Retina (tissue), 1 donor: Measurements from ENCODE around the gene HS1BP3.
A peak's percentile ranks its signal among the peaks of the same experiment; 100 is the strongest.

Experiments
- DNase-seq: peaks from one replicate; pipeline ENCODE4 v3.0.0-alpha.2; 2016

The HS1BP3 gene

DNA sequence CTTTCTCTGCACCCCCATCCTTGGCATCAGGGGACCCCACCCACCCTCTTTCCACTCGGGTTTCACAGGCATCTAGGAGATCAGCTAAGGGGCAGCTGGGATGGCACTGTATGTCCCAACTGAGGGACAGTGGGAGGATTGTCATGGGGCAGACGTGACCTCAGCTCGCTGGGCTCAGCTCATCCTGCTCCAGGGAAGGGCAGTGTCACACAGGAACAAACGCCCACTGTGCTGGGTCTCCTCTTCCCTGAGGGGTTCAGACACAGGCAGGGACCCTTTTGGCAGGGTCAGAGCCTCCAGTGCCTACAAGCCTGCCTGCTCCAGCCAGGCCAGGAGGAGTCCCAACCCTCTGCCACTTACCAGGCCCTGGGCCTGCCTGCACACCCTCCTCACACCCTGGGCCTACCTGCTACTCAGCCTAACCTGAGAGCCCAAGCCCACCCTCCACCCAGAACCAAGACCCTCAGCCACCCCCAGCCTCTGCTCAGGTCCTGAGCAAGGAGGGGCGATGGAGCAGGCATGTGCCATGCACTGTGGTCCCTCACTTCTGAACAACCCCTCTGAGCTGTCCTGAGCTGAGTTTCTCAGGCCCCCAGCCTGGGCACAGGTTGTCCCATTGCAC, 68.2 kb downstream of the HS1BP3 start:
- DNase-seq: no peak

DNA sequence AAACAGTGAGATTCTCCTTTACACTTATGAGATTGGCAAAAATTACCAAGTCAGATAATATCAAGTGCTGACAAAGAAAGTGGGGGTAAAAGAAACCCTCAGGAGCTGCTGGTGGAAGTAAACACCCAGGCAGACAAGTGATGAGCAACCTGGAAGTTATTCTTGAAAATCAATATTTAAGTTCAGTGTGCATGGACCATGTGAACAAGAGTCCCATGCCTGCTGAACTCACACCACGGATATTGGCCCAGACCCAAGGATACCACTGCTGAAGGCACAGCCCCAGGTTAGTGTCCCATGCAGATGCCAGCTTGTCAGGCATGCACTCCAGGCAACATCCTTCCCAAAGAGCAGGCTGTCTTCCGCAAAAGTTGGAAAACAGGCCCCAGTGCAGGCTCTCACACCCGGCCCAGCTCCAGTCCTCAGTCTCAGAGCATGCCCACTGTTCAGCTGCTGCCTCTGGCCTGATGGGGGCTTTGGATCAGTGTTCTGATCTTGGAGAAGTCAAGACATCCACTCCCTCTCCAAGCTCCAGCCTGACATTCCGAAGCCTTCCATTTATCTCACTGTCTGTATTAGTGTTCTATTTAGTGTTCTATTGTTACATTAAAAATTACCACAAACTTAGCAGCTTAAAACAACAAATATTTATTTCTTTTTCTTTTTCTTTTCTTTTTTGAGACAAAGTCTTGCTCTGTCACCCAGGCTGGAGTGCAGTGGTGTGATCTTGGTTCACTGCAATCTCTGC, 70.0 kb downstream of the HS1BP3 start:
- no peak for DNase-seq

- DNase-seq: no peak
Measured at GRCh38 chr2:20579866-20580265, 71.0 kb downstream of the HS1BP3 start.

DNA sequence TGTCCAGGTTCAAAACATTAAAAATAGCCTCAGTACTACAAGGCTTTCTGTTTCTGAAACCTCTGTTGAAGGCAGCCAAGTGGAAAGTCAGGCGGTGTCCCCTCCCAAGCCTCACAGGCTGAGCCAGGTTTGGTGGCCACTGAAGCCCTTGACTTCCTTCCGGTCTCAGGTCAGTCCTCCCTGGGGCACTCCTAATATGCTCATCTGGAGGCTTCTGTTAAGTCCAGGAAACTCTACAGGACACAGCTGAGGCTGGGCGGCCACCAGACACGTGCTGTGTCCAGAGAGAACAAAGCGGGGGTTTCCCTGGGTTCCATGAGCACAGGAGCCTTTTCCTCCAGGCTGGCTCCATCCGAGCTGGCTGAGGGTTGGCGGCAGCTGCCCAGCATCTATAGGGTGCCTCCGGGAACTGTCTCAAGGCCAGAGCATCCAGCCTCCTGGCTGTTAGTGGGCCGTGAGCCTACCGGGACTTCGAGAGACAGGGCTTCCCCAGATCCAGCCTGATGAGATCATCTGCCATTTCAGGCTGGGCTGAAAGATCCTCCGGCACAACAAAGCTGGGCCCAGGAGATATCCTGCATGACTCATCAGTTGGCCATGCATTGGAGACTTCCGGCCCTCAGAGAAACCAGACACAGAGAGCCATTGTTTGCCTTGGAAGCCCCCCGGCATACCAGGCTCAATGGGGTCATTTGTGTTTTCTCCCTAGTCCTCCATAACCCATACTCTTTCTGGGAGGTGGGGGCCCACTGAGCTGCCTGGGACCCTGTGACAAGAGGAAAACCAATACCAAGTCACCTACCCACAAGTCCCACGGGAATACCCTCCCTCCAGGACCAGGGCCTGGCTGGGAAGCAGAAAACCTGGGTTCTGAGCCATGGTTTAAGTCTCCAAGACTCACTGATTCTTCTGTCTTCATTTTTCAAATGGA, 71.7 kb downstream of the HS1BP3 start:
- DNase-seq: peak; percentile 72

GRCh38 chr2:20578266-20578894, 72.5 kb downstream of the HS1BP3 start:
- DNase-seq: no peak

- DNase-seq: no peak
Measured at GRCh38 chr2:20577495-20578235, 73.2 kb downstream of the HS1BP3 start.

GRCh38 chr2:20576598-20577115, 74.2 kb downstream of the HS1BP3 start:
- DNase-seq: no peak

DNA sequence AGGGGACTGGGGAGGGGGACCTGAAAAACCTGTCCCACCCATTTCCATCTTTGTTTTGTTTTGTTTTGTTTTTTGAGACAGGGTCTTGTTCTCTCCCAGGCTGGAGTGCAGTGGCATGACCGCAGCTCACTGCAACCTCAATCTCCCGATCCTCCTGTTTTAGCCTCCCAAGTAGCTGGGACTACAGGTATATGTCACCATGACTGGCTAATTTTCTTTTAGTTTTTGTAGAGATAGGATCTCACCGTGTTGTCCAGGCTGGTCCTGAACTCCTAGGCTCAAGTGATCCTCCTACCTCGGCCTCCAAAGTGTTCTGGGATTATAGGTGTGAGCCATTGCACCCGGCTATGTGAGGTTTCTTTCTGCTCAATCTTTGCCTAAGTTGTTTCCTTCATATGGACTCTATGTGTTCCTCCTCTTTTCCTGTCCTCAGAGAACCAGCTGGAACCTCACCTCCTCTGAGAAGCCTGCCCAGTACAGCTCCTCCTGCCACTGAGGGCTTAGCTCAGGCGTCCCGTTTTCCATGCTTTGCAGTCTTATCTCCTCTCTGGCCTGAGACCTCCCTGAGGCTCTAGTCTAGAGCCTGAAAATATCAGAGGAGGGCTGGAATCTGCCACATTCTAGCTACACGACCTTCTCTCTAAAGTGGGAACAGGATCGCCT, 74.8 kb downstream of the HS1BP3 start:
- DNase-seq: no peak

- DNase-seq: no peak
Measured at GRCh38 chr2:20575414-20575813, 75.5 kb downstream of the HS1BP3 start.

- DNase-seq: no peak
Measured at GRCh38 chr2:20574930-20575329, 76.0 kb downstream of the HS1BP3 start.

GRCh38 chr2:20574423-20574911, 76.4 kb downstream of the HS1BP3 start:
- DNase-seq: no peak

DNA sequence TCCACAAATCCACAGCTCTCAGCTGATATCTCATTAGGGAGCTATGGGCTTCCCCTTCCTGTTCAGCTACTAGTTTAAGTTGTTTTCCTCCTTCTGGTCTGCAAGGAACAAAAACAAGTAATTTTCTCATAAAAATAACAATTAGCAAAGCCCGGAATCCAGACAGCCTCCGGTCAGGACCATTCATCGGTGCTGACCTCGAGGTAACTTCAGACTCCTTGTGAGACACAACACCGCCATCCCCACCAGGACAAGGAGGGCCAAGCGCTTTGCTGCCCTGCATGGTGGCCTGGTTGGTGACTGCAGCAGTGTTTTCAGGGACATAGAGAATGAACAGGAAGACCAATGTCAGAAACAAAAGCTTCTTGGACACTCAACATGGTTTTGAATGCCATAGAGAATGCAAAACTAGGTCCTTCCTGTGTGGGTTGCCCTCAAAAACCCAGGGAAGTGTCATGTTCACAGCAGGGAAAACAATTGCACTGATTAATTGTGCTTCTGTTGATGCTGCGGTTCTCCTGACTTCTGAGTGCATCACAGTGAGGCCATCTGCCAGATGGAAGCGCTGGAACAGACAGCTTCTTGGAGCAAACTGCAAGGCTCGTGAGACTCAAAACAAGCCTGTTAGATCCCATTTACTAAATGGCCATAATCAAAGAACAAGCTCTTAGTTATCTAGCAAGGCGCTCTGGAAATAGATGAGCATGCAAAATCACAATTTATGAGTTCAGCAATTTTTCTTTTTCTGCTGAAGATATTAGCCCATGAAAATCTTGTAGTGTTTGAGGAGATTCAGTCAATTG, 77.1 kb downstream of the HS1BP3 start:
- DNase-seq: peak; percentile 69

GRCh38 chr2:20572221-20572620, 78.7 kb downstream of the HS1BP3 start:
- no peak for DNase-seq

DNA sequence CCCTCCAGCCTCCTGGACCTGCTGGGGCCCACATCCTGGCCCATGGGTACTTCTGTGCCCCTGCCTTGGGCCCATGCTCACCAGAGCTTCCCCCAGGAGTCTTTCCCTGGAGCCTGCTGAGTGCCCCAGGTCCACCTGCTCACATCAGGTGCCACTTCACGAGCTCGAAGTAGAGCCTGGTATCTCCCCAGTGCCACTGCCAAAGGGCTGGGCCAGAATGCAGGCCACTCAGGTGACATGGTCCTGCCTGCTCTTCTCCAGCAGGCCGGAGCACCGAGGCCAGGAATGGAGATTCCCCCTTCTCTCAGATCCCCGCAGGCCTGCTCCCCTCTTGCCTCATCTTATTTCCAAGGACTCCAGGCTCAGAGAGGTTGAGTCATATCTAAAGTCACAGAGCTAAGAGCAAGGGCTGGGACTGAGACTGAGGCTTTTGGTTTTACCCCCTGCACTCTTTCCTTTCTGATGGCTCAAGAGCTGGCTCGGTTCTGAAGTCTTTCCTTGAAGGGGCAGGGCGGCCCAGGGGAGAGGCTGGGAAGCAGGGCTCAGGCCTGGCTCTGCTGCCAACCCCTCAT, 79.2 kb downstream of the HS1BP3 start:
- DNase-seq: no peak

DNA sequence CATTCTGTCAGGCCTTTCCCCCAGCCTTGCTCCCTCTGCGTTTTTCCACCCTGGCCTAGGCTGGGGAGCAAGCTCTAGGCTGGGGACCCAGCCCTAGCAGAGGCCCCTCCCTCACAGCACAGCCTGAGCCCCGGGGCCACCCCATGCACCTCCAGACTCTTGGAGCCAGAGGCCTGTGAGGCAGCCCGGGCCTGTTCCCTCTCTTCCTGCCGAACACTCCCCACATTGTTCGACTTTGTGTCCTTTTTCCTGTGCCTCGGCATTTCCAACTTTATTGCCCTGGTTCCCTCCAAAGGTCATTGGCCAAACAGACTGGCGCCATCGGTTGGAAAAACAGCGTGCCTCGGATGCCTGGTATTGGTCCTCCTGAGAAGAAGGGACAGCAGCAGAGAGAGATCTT, 79.7 kb downstream of the HS1BP3 start:
- no peak for DNase-seq

DNA sequence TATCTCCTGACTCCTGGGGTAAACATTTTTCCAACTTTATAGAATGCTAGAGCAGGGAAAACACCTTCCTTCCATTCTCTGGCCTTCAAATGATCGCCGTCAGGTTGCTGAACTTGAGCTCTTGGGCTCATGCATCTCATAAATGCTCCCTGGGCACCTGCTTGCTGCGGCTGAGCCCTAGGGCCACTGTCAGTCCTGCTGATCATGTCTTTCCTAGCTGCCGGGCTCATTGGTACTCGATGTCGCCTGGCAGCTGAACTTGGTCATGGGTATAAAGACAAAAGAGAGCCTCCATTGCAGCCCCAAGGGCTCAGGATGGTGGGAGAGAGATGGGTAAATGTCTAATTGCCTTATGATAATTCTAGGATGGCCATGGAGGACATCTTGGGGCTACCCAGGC, 80.6 kb downstream of the HS1BP3 start:
- DNase-seq: no peak

- no peak for DNase-seq
Measured at GRCh38 chr2:20569464-20570223, 81.3 kb downstream of the HS1BP3 start.

GRCh38 chr2:20568501-20569463, 82.1 kb downstream of the HS1BP3 start:
- DNase-seq: no peak
